ENCODE data around the gene TRIM3. TPM values are rescaled to one million over a fixed set of nuclear protein-coding genes. Genes with fewer than 3 reads are reported as not detected.

TRIM3 gene
- total and polyA plus RNA-seq, 2 experiments from 2014 or later, result 7.9 to 21.1 TPM

GRCh38 chr11:6411594-6412031 is 62.1 kb downstream of the TRIM3 start (continued):
- TF ChIP-seq ZNF462 (CRISPR knock-in tag; IDR thresholded peaks at IDR 0.05) (no peak), JUNB (IDR thresholded peaks at IDR 0.05; ENCODE audit: unreplicated experiment) (no peak), EZH2 (IDR thresholded peaks at IDR 0.05; ENCODE audit: low read depth, unreplicated experiment) (no peak), ETS1 (IDR thresholded peaks at IDR 0.05) (no peak), CTCF (conservative IDR thresholded peaks at IDR 0.05; ENCODE audit: low read depth in 2 of 2) (0 out of 4 replicates have a peak, but pooled peaks of 1 of the 2 experiments have one; percentile 10)
